GM19025 (cell line): ENCODE results near the gene SLC6A11.

Experiments
- ATAC-seq: cut with Tn5 transposase; IDR thresholded peaks from one replicate; pipeline ENCODE4 v1.9.1; 2021; ENCODE audit warnings: mild to moderate bottlenecking, low read depth, moderate library complexity; ENCODE audit not compliant: unreplicated experiment

Gene SLC6A11

GRCh38 chr3:10882851-10883250 lies 66.8 kb downstream of the SLC6A11 start:
- ATAC-seq, result no peak

GRCh38 chr3:10883478-10884234 lies 67.6 kb downstream of the SLC6A11 start:
- no peak for ATAC-seq

- no peak for ATAC-seq
These were observed 71.0 kb downstream of the SLC6A11 start for GRCh38 chr3:10887015-10887414.

GRCh38 chr3:10888518-10889090 lies 72.6 kb downstream of the SLC6A11 start:
- no peak for ATAC-seq

- no peak for ATAC-seq
These were observed 73.4 kb downstream of the SLC6A11 start for GRCh38 chr3:10889206-10889960.

- ATAC-seq, result no peak
These were observed 74.6 kb downstream of the SLC6A11 start for GRCh38 chr3:10890665-10891064.

- ATAC-seq, result no peak
These were observed 76.6 kb downstream of the SLC6A11 start for GRCh38 chr3:10892622-10893021.

GRCh38 chr3:10901296-10901945 lies 85.4 kb downstream of the SLC6A11 start:
- ATAC-seq, result no peak

- no peak for ATAC-seq
These were observed 91.2 kb downstream of the SLC6A11 start for GRCh38 chr3:10907262-10907661.

GRCh38 chr3:10910367-10910766 lies 94.3 kb downstream of the SLC6A11 start:
- ATAC-seq, result no peak

GRCh38 chr3:10911350-10912002 lies 95.4 kb downstream of the SLC6A11 start:
- no peak for ATAC-seq

GRCh38 chr3:10912786-10913185 lies 96.8 kb downstream of the SLC6A11 start:
- no peak for ATAC-seq

- ATAC-seq, result no peak
These were observed 99.3 kb downstream of the SLC6A11 start for GRCh38 chr3:10915376-10915775.

GRCh38 chr3:10917176-10917575 lies 101.1 kb downstream of the SLC6A11 start:
- ATAC-seq, result no peak

GRCh38 chr3:10918011-10918410 lies 102.0 kb downstream of the SLC6A11 start:
- no peak for ATAC-seq

- no peak for ATAC-seq
These were observed 103.6 kb downstream of the SLC6A11 start for GRCh38 chr3:10919636-10920035.

GRCh38 chr3:10925436-10926255 lies 109.6 kb downstream of the SLC6A11 start:
- ATAC-seq, result no peak

GRCh38 chr3:10926256-10926810 lies 110.3 kb downstream of the SLC6A11 start:
- no peak for ATAC-seq

GRCh38 chr3:10926811-10927521 lies 110.9 kb downstream of the SLC6A11 start:
- ATAC-seq, result no peak
